ENCODE data around the gene SP1. TPM values are rescaled to one million over a fixed set of nuclear protein-coding genes. Genes with fewer than 3 reads are reported as not detected.
"Not testable (repeated sequence)": the region's sequence is repeated elsewhere in the genome, so short reads cannot be mapped to it uniquely, and the experiment has no call there.

The SP1 gene
- polyA plus RNA-seq, 1 experiment, result 58.2 TPM

DNA sequence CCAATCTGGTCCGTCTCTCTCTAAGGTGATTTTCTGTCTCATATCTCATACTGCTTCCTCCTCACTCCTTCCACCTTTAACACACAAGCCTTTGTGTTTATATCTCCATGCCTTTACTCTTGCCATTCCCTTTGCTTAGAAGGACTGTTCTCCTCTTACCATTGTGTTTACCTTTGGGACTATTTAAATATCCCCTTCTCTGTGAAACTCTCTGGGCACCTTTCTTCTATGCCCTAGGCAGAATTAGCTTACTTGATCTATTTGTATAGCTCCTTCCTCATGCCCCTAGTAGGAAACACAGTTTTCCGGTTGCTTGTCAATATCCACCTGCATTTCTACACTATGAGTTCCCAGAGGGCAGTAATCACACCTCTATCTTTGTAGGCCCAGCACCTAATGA, 39.8 kb downstream of the SP1 start:
- ChIA-PET POLR2A (no interaction called here), CTCF (interaction anchor here (2.4 to 8.1 kb wide), 3 partner anchors 11 to 75 kb away, joined by 6 to 163 read pairs (median 27); no protein-coding TSS in a partner anchor)

DNA sequence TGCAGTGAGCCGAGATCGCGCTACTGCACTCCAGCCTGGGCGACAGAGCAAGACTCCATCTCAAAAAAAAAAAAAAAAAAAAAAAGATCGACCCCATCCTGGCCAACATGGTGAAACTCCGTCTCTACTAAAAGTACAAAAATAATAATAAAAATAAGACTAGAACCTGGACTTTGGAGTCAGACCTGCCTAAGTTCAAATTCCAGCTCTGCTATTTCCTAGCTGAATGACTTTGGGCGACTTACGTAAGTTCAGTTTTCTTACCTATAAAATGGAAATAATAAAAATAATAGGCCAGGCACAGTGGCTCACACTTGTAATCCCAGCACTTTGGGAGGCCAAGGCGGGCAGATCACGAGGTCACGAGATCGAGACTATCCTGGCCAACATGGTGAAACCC, 42.3 kb downstream of the SP1 start:
- H3K36me3 ChIP-seq (ENCODE audit: control insufficient read depth, insufficient read depth, low read length); DNase-seq (ENCODE audit: low read depth); POLR2A ChIA-PET; H3K27me3 ChIP-seq (ENCODE audit: control insufficient read depth, insufficient read depth, low read length); H3K4me3 ChIP-seq (ENCODE audit: low read depth, low read length): not testable (repeated sequence)
- CTCF ChIA-PET, result interaction anchor here (0.8 to 8.1 kb wide), 12 partner anchors 8 to 101 kb away, joined by 3 to 163 read pairs (median 7); partner anchors contain the start of gene AAAS

More for the DNA sequence above, 39.8 kb downstream of the SP1 start:
- TF ChIP-seq, protein P1, sequence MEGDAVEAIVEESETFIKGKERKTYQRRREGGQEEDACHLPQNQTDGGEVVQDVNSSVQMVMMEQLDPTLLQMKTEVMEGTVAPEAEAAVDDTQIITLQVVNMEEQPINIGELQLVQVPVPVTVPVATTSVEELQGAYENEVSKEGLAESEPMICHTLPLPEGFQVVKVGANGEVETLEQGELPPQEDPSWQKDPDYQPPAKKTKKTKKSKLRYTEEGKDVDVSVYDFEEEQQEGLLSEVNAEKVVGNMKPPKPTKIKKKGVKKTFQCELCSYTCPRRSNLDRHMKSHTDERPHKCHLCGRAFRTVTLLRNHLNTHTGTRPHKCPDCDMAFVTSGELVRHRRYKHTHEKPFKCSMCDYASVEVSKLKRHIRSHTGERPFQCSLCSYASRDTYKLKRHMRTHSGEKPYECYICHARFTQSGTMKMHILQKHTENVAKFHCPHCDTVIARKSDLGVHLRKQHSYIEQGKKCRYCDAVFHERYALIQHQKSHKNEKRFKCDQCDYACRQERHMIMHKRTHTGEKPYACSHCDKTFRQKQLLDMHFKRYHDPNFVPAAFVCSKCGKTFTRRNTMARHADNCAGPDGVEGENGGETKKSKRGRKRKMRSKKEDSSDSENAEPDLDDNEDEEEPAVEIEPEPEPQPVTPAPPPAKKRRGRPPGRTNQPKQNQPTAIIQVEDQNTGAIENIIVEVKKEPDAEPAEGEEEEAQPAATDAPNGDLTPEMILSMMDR (IDR thresholded peaks at IDR 0.05; ENCODE audit: insufficient read depth, low read depth, low read length), result no peak
- Histone ChIP-seq H3K36me3 (ENCODE audit: control insufficient read depth, insufficient read depth, low read length) (no peaks in the 10 kb centered on the region), H3K27me3 (ENCODE audit: control insufficient read depth, insufficient read depth, low read length) (no peaks in the 10 kb centered on the region), H3K4me3 (ENCODE audit: low read depth, low read length) (no peak overlapping the region)
- no peak for DNase-seq (ENCODE audit: low read depth)

DNA sequence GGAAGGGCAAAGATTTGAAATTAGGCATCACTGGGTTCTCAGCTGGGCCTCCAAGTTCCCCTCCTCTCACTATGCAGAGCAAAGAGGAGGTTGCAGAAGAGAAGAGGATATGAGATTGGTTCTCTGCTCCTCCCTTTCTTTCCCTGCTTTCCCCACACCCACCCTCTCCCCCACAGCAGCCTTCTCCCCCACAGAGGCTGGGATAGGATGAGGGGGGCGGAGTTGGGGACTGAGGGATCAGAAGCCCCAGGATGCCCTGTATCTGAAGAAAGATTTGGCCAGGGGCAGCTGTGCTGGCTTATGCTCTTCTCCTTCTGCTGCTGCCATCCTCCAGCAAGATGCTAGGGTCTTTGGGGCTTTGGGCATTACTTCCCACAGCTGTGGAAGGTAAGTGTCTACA, 43.6 kb downstream of the SP1 start, which contains the start of gene AMHR2:
AMHR2 (plus strand) TSS at position 259 of the 400 bp plus-strand sequence; CDS start at position 339, 80 bp downstream.
- POLR2A ChIA-PET, result no interaction called here
- DNase-seq (ENCODE audit: low read depth), result no peak
- H3K4me3 ChIP-seq (ENCODE audit: low read depth, low read length), result no peak within 1 kb of the TSS
- H3K27me3 ChIP-seq (ENCODE audit: control insufficient read depth, insufficient read depth, low read length), result no peaks in the 10 kb centered on the region
- CTCF ChIA-PET, result interaction anchor here (1.7 to 8.1 kb wide), 6 partner anchors 51 to 102 kb away, joined by 5 to 163 read pairs (median 17); partner anchors contain the start of gene AAAS
- no peaks in the 10 kb centered on the region for H3K36me3 ChIP-seq (ENCODE audit: control insufficient read depth, insufficient read depth, low read length)
- TF ChIP-seq, protein P1 (IDR thresholded peaks at IDR 0.05; ENCODE audit: insufficient read depth, low read depth, low read length), result no peak

DNA sequence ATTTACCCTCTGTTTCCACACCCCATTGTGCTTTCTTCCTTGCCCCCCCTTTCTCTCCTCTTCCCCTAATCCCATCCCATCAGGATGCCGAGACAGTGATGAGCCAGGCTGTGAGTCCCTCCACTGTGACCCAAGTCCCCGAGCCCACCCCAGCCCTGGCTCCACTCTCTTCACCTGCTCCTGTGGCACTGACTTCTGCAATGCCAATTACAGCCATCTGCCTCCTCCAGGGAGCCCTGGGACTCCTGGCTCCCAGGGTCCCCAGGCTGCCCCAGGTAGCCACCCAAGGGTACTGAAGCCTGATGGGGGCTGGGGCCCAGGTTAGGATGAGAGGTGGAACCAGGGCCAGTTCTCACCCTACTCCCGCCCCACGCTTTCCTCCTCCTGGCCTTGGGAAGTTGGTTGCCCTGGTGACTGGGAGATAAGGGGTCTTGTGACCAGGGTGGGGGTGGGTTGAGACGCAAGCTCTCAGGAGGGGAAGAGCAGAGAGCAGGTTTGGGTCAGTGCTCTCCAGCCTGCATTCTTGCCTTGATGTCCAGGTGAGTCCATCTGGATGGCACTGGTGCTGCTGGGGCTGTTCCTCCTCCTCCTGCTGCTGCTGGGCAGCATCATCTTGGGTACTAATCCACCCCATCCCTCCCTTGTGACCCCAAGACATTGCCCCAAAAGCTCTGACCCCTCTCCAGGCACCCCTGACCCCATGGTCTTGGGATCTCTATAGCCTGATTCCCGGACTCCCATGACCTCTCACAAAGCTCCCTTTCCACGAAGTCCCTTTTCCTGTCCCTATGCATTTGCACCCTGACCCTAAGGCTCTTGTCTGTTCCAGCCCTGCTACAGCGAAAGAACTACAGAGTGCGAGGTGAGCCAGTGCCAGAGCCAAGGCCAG, 44.9 kb downstream of the SP1 start:
- POLR2A ChIA-PET, result no interaction called here
- TF ChIP-seq, protein P1 (IDR thresholded peaks at IDR 0.05; ENCODE audit: insufficient read depth, low read depth, low read length), result no peak
- H3K27me3 ChIP-seq (ENCODE audit: control insufficient read depth, insufficient read depth, low read length), result no peaks in the 10 kb centered on the region
- no peak for DNase-seq (ENCODE audit: low read depth)
- CTCF ChIA-PET, result interaction anchor here (0.6 to 8.1 kb wide), 7 partner anchors 7 to 100 kb away, joined by 3 to 163 read pairs (median 5); no protein-coding TSS in a partner anchor
- H3K4me3 ChIP-seq (ENCODE audit: low read depth, low read length), result no peak overlapping the region
- H3K36me3 ChIP-seq (ENCODE audit: control insufficient read depth, insufficient read depth, low read length), result no peaks in the 10 kb centered on the region

DNA sequence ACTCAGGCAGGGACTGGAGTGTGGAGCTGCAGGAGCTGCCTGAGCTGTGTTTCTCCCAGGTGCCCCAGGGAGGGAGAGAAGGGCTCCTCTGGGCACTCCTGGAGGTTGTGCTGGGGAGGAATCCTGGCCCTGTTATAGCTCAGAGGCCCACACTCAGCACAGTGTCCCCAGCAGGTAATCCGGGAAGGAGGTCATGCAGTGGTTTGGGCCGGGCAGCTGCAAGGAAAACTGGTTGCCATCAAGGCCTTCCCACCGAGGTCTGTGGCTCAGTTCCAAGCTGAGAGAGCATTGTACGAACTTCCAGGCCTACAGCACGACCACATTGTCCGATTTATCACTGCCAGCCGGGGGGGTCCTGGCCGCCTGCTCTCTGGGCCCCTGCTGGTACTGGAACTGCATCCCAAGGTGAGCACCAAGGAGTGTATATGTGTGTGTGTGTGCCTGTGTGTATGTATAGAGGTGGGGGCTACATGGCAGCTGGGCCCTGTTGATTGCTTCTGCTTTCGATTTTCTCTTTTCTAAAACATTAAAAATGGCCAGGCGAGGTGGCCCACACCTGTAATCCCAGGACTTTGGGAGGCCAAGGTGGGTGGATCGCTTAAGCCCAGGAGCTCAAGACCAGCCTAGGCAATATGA, 45.7 kb downstream of the SP1 start:
- DNase-seq (ENCODE audit: low read depth), result no peak
- Histone ChIP-seq H3K36me3 (ENCODE audit: control insufficient read depth, insufficient read depth, low read length) (no peaks in the 10 kb centered on the region), H3K27me3 (ENCODE audit: control insufficient read depth, insufficient read depth, low read length) (no peaks in the 10 kb centered on the region), H3K4me3 (ENCODE audit: low read depth, low read length) (no peak overlapping the region)
- ChIA-PET POLR2A (no interaction called here), CTCF (interaction anchor here (0.6 to 8.1 kb wide), 7 partner anchors 8 to 133 kb away, joined by 3 to 163 read pairs (median 5); no protein-coding TSS in a partner anchor)
- TF ChIP-seq, protein P1 (IDR thresholded peaks at IDR 0.05; ENCODE audit: insufficient read depth, low read depth, low read length), result no peak

Data from BJ (cell line).